Vagina (tissue), 2 donors: ENCODE data around the gene MIOX. TPM values are rescaled to one million over a fixed set of nuclear protein-coding genes. Genes with fewer than 3 reads are reported as not detected.

Source experiments
- DNase-seq, 2 donors: peaks; one replicate each; pipeline ENCODE4 v3.0.0-alpha.2; 2017; ENCODE audit errors: extremely low spot score in 2 of 2
- H3K27ac ChIP-seq: fragments of 200-600 bp; sonication (generic); one replicate; pipeline ENCODE4 v1.5.1; 2019
- H3K27me3 ChIP-seq: fragments of 200-600 bp; sonication (generic); one replicate; pipeline ENCODE4 v1.5.1; 2019
- H3K36me3 ChIP-seq, 2 donors: fragments of 200-600 bp; sonication (generic); one replicate each; pipeline ENCODE4 v1.5.1; 2017 to 2019
- H3K4me1 ChIP-seq: fragments of 200-600 bp; sonication (generic); one replicate; pipeline ENCODE4 v1.5.1; 2019
- H3K4me3 ChIP-seq, 2 donors: fragments of 200-600 bp; sonication (generic); 1 replicate in 1 of 2; 2 replicates in 1 of 2; pipeline ENCODE4 v1.5.1; 2016 to 2019
- H3K9me3 ChIP-seq: fragments of 200-600 bp; sonication (generic); one replicate; pipeline ENCODE4 v1.5.1; 2019
- CTCF ChIP-seq, 3 experiments: fragments of 450-650 bp in 2 of 3; fragments of 200-600 bp in 1 of 3; sonication (generic) in 1 of 3; IDR thresholded peaks; one replicate each; pipeline ENCODE4 v1.5.1; 2017 to 2019; ENCODE audit warnings: antibody characterized with exemption in 3 of 3, mild to moderate bottlenecking in 2 of 3, moderate library complexity in 2 of 3
- POLR2A ChIP-seq, 2 donors: fragments of 450-650 bp; IDR thresholded peaks; one replicate each; pipeline ENCODE4 v1.6.1; 2017; ENCODE audit warnings: antibody characterized with exemption in 2 of 2, mild to moderate bottlenecking in 2 of 2, moderate library complexity in 2 of 2
- POLR2AphosphoS5 ChIP-seq, 2 donors: sonication (generic); formaldehyde crosslinking; IDR thresholded peaks; one replicate each; pipeline ENCODE4 v1.9.0; 2017; ENCODE audit warnings: antibody characterized with exemption in 2 of 2, mild to moderate bottlenecking in 2 of 2, low read depth in 1 of 2; ENCODE audit not compliant: insufficient read depth in 1 of 2
- intact Hi-C: fragments of 100-400 bp; cut with DNase I; formaldehyde crosslinking; loops from one replicate; pipeline ENCODE4 v1.15.1; 2023
- total RNA-seq: library from RNA; depleted of rRNA; stranded (reverse); fragments of >200 nt; gene quantifications from one replicate; pipeline ENCODE4 v1.2.3, GENCODE V29; 2016

Gene MIOX
- total RNA-seq, 1 donor from 2014 or later = not detected

GRCh38 chr22:50489363-50490243, 2.9 kb downstream of the MIOX start:
- Histone ChIP-seq H3K4me1 (no peaks in the 10 kb centered on the region), H3K4me3 (no peak overlapping the region), H3K27ac (no peak overlapping the region), H3K27me3 (no peaks in the 10 kb centered on the region), H3K9me3 (no peaks in the 10 kb centered on the region), H3K36me3 (no peaks in the 10 kb centered on the region)
- no peak for TF ChIP-seq POLR2AphosphoS5 (IDR thresholded peaks at IDR 0.05; ENCODE audit: insufficient read depth in 1 of 2, low read depth in 1 of 2)
- TF ChIP-seq POLR2A (IDR thresholded peaks at IDR 0.05) = no peak
- no peak for TF ChIP-seq CTCF (IDR thresholded peaks at IDR 0.05)
- no peak for DNase-seq
- intact Hi-C loops = no loop called here

DNA sequence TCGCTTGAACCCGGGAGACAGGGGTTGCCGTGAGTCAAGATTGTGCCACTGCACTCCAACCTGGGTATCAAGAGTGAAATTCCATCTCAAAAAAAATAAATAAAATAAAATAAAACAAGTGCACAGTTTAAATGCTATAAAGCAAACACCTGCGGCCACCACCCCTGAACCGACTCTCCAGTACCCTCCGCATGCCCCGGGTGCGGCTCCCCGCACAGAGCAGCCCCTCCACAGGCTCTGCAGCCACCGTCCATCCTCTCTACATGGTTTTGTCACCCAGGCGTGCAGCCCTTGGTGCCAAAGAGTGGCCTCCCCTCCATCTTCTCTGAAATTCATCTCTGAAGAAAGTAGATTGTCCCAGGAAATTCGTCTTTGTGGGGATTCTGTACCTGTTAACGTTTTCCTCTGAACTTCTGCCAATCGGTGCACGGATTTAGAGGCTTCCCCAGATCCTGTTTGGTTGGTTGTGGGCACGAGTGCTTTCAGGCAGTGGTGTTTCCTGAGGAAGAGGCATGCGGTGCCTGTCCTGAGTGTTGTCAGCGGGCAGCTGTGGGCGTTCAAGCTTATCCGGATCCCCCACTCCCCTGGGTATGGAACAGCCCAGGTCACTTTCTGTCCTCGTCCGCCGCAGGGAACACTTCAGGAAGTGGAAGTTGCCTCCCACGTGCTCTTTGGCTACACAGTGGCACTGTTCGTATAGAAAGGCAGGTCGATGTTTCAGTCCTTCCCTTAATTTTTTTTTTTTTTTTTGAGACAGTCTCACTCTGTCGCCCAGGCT, 4.1 kb downstream of the MIOX start:
- H3K4me3 ChIP-seq = no peak overlapping the region
- no peaks in the 10 kb centered on the region for H3K36me3 ChIP-seq
- H3K27me3 ChIP-seq = no peaks in the 10 kb centered on the region
- intact Hi-C loops = no loop called here
- TF ChIP-seq POLR2A (IDR thresholded peaks at IDR 0.05) (no peak), POLR2AphosphoS5 (IDR thresholded peaks at IDR 0.05; ENCODE audit: insufficient read depth in 1 of 2, low read depth in 1 of 2) (no peak), CTCF (IDR thresholded peaks at IDR 0.05) (no peak)
- H3K9me3 ChIP-seq = no peaks in the 10 kb centered on the region
- DNase-seq = no peak
- no peak overlapping the region for H3K27ac ChIP-seq
- no peaks in the 10 kb centered on the region for H3K4me1 ChIP-seq

DNA sequence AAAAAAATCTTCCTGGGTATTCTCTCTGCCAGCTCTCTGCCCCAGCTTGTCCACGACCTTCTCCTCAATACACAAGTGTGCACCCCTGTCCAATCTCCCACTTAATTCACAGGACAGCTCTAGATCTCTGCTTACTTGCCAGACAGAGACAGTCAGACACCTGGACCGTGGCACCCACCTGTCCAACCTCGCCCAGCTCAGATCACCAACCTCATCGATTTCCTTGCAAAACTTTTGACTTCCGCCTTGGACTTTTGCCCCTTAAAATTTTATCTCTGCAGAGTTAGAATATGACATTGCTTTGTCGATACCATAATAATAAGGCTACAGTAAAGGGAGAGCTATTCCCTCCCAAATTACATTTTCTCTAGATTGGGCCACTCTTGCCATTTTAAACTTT, 10.4 kb downstream of the MIOX start:
- peaks cover 8% of the 10 kb centered on the region for H3K4me1 ChIP-seq
- H3K4me3 ChIP-seq = no peak overlapping the region
- H3K9me3 ChIP-seq = no peaks in the 10 kb centered on the region
- no peaks in the 10 kb centered on the region for H3K27me3 ChIP-seq
- intact Hi-C loops = no loop called here
- no peak for DNase-seq
- H3K27ac ChIP-seq = no peak overlapping the region
- TF ChIP-seq POLR2A (IDR thresholded peaks at IDR 0.05) (no peak), CTCF (IDR thresholded peaks at IDR 0.05) (no peak), POLR2AphosphoS5 (IDR thresholded peaks at IDR 0.05; ENCODE audit: insufficient read depth in 1 of 2, low read depth in 1 of 2) (no peak)
- H3K36me3 ChIP-seq = no peaks in the 10 kb centered on the region

DNA sequence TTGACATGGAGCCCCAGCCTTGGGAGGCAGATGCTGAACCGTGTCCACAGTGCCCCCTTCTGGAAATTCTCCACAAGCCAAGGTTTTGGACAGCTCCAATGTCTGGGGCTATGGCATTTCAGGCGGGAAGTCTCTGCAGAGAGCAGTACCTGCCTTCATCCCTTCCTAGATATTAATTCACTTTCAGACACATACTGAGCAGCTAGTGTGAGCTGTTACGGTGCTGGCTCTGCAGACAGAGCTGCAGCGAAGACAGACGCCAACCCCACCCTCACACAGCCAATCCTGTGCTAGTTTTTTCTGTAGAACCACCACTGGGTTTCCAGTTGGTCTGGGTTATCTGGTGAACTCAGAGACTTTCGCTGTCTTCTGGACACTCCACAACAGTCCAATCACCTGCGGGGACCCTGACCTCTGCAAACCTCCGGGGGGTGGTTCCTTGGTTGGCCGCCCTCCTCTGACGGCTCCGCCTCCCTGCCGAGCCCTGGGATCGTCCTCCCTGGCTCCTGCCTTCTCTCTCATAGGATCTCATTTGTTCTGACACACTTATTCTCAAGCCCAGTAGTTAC, 11.7 kb downstream of the MIOX start:
- no peak for DNase-seq
- intact Hi-C loops = no loop called here
- TF ChIP-seq CTCF (IDR thresholded peaks at IDR 0.05) (peak in 1 of 3 experiments; percentile 43), POLR2AphosphoS5 (IDR thresholded peaks at IDR 0.05; ENCODE audit: insufficient read depth in 1 of 2, low read depth in 1 of 2) (no peak), POLR2A (IDR thresholded peaks at IDR 0.05) (no peak)
- no peak overlapping the region for H3K4me3 ChIP-seq
- peaks cover 0 to 10% of the 10 kb centered on the region in 2 donors for H3K36me3 ChIP-seq
- no peaks in the 10 kb centered on the region for H3K27me3 ChIP-seq
- H3K27ac ChIP-seq = no peak overlapping the region
- peaks cover 8% of the 10 kb centered on the region for H3K4me1 ChIP-seq
- H3K9me3 ChIP-seq = no peaks in the 10 kb centered on the region
